Measurements from ENCODE around the gene SEC14L1.
A peak's percentile ranks its signal among the peaks of the same experiment; 100 is the strongest.

The SEC14L1 gene

DNA sequence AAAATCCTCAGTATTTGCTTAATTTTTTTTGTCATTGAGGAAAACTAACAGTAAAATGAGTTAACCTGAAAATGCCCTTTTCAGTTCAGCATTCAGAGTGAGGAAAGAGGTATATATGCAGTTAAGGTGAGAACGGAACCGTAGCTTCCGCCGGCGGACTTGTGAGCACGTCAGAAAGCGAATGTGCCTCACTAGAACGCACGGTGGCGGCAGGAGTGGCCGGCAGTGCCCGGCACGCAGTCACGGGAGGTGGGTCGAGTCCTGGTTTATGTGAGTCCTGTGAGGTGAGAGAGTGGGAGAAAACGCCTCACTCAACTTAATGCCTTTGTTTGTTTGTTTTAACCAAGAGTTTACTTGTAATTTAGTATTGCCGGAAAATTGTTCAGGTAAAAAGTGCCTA, 6.1 kb downstream of the SEC14L1 start:
- peak; percentile 35; the same call in 1 of the 2 replicates for TF ChIP-seq PRDM1 (tag by site-specific recombination; IDR thresholded peaks at IDR 0.05)
- TF ChIP-seq ZNF175 (tag by site-specific recombination; IDR thresholded peaks at IDR 0.05) = no peak
- no peak for TF ChIP-seq ZNF560 (tag by site-specific recombination; IDR thresholded peaks at IDR 0.05; ENCODE audit: borderline replicate concordance)
- TF ChIP-seq, protein P1, sequence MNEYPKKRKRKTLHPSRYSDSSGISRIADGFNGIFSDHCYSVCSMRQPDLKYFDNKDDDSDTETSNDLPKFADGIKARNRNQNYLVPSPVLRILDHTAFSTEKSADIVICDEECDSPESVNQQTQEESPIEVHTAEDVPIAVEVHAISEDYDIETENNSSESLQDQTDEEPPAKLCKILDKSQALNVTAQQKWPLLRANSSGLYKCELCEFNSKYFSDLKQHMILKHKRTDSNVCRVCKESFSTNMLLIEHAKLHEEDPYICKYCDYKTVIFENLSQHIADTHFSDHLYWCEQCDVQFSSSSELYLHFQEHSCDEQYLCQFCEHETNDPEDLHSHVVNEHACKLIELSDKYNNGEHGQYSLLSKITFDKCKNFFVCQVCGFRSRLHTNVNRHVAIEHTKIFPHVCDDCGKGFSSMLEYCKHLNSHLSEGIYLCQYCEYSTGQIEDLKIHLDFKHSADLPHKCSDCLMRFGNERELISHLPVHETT (tag by site-specific recombination; IDR thresholded peaks at IDR 0.05) = no peak
- TF ChIP-seq ZNF324 (tag by site-specific recombination; IDR thresholded peaks at IDR 0.05) = no peak
- TF ChIP-seq ZNF416 (tag by site-specific recombination; IDR thresholded peaks at IDR 0.05) = no peak
- no peak for TF ChIP-seq ZBTB11 (tag by site-specific recombination; conservative IDR thresholded peaks at IDR 0.05; ENCODE audit: low read depth)
- TF ChIP-seq SCRT2 (tag by site-specific recombination; IDR thresholded peaks at IDR 0.05) = no peak
- TF ChIP-seq ZEB2 (tag by site-specific recombination; IDR thresholded peaks at IDR 0.05) = 0 out of 2 replicates have a peak, but pooled peaks have one; percentile 29
- TF ChIP-seq EGR2 (tag by site-specific recombination; IDR thresholded peaks at IDR 0.05; ENCODE audit: low read depth) = 0 out of 2 replicates have a peak, but pooled peaks have one; percentile 29
- TF ChIP-seq ZFP69B (tag by site-specific recombination; IDR thresholded peaks at IDR 0.05) = no peak
- Histone ChIP-seq H3K9me3 (ENCODE audit: control insufficient read depth, insufficient read depth, low read depth, low read length) (no peaks in the 10 kb centered on the region), H3K27ac (ENCODE audit: extremely low read depth, low read depth, low read length) (no peak overlapping the region), H3K4me1 (ENCODE audit: control insufficient read depth, insufficient read depth, low read length) (peaks cover 14% of the 10 kb centered on the region), H3K4me3 (ENCODE audit: low read depth, low read length) (no peak overlapping the region), H3K36me3 (ENCODE audit: control insufficient read depth in 2 of 2, insufficient read depth in 1 of 2, low read length in 2 of 2) (peaks cover 24 to 59% of the 10 kb centered on the region in 2 experiments)
- CTCF ChIA-PET = interaction anchor here (0.6 kb wide), 1 partner anchor 75 kb away, joined by 5 read pairs; no protein-coding TSS in a partner anchor
- POLR2A ChIA-PET = no interaction called here

DNA sequence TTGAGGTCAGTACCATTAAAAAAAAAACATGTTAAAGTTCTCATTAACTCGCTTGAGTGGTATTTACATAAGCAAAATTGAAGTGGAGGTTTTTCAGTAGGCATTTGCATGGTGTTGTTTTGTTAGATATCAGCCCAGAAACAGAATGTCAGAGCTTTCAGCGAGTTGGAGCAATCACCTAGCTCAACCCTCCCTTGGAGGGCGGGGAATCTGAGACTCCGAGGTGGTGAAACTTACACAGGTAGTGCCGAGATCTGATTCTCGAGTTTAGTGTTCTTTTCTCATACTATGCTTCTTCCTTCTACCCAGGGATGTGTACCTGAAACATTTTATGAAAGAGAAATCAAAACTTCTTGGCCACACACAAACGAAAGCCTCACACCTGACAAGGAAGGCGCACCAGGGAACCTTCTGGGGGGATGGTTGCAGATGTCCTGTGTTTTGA, 6.6 kb downstream of the SEC14L1 start:
- H3K36me3 ChIP-seq (ENCODE audit: control insufficient read depth in 2 of 2, insufficient read depth in 1 of 2, low read length in 2 of 2) = peaks cover 24 to 59% of the 10 kb centered on the region in 2 experiments

More for the DNA sequence above, 6.6 kb downstream of the SEC14L1 start:
- H3K4me1 ChIP-seq (ENCODE audit: control insufficient read depth, insufficient read depth, low read length) = peaks cover 14% of the 10 kb centered on the region
- no peak for TF ChIP-seq ZNF148 (tag by site-specific recombination; IDR thresholded peaks at IDR 0.05; ENCODE audit: borderline replicate concordance)
- TF ChIP-seq ZBTB10 (tag by site-specific recombination; IDR thresholded peaks at IDR 0.05) = no peak
- TF ChIP-seq, protein P2, sequence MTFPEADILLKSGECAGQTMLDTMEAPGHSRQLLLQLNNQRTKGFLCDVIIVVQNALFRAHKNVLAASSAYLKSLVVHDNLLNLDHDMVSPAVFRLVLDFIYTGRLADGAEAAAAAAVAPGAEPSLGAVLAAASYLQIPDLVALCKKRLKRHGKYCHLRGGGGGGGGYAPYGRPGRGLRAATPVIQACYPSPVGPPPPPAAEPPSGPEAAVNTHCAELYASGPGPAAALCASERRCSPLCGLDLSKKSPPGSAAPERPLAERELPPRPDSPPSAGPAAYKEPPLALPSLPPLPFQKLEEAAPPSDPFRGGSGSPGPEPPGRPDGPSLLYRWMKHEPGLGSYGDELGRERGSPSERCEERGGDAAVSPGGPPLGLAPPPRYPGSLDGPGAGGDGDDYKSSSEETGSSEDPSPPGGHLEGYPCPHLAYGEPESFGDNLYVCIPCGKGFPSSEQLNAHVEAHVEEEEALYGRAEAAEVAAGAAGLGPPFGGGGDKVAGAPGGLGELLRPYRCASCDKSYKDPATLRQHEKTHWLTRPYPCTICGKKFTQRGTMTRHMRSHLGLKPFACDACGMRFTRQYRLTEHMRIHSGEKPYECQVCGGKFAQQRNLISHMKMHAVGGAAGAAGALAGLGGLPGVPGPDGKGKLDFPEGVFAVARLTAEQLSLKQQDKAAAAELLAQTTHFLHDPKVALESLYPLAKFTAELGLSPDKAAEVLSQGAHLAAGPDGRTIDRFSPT (tag by site-specific recombination; IDR thresholded peaks at IDR 0.05) = no peak
- no peak for TF ChIP-seq OSR2 (tag by site-specific recombination; IDR thresholded peaks at IDR 0.05)
- TF ChIP-seq, protein P3, sequence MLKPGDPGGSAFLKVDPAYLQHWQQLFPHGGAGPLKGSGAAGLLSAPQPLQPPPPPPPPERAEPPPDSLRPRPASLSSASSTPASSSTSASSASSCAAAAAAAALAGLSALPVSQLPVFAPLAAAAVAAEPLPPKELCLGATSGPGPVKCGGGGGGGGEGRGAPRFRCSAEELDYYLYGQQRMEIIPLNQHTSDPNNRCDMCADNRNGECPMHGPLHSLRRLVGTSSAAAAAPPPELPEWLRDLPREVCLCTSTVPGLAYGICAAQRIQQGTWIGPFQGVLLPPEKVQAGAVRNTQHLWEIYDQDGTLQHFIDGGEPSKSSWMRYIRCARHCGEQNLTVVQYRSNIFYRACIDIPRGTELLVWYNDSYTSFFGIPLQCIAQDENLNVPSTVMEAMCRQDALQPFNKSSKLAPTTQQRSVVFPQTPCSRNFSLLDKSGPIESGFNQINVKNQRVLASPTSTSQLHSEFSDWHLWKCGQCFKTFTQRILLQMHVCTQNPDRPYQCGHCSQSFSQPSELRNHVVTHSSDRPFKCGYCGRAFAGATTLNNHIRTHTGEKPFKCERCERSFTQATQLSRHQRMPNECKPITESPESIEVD (tag by site-specific recombination; IDR thresholded peaks at IDR 0.05) = peak; percentile 58
- no peak for TF ChIP-seq ZNF211 (tag by site-specific recombination; IDR thresholded peaks at IDR 0.05; ENCODE audit: low read depth)
- H3K27ac ChIP-seq (ENCODE audit: extremely low read depth, low read depth, low read length) = no peak overlapping the region
- ChIA-PET POLR2A (no interaction called here), CTCF (interaction anchor here (0.7 kb wide), 1 partner anchor 53 kb away, joined by 3 read pairs; no protein-coding TSS in a partner anchor)
- no peak overlapping the region for H3K4me3 ChIP-seq (ENCODE audit: low read depth, low read length)
- no peaks in the 10 kb centered on the region for H3K9me3 ChIP-seq (ENCODE audit: control insufficient read depth, insufficient read depth, low read depth, low read length)
